Omental fat pad (tissue), 4 donors: ENCODE results near the gene RNF227. TPM values are rescaled to one million over a fixed set of nuclear protein-coding genes. Genes with fewer than 3 reads are reported as not detected.
"Not testable (repeated sequence)": the region's sequence is repeated elsewhere in the genome, so short reads cannot be mapped to it uniquely, and the experiment has no call there.

Experiments
- ATAC-seq: fragments of 150-250 bp; one replicate; pipeline ENCODE4 v1.9.1; 2016; ENCODE audit warnings: mild to moderate bottlenecking, moderate library complexity; ENCODE audit not compliant: low FRiP score
- DNase-seq: peaks from one replicate; pipeline ENCODE4 v3.0.0-alpha.2; 2019; ENCODE audit warnings: low spot score
- total RNA-seq, 4 donors: library from RNA; depleted of rRNA; stranded (reverse); fragments of >200 nt; gene quantifications; one replicate each; pipeline ENCODE4 v1.1.0, GENCODE V29; 2016
- TF ChIP-seq, protein P1 (sequence below), 3 donors: fragments of 450-650 bp; IDR thresholded peaks; one replicate each; pipeline ENCODE4 v1.5.1; 2016 to 2017; ENCODE audit warnings: antibody characterized with exemption in 3 of 3, mild to moderate bottlenecking in 3 of 3, moderate library complexity in 2 of 3

Gene RNF227
- total RNA-seq, 4 donors from 2014 or later = 4.1 to 19.1 (median 9.7) TPM

DNA sequence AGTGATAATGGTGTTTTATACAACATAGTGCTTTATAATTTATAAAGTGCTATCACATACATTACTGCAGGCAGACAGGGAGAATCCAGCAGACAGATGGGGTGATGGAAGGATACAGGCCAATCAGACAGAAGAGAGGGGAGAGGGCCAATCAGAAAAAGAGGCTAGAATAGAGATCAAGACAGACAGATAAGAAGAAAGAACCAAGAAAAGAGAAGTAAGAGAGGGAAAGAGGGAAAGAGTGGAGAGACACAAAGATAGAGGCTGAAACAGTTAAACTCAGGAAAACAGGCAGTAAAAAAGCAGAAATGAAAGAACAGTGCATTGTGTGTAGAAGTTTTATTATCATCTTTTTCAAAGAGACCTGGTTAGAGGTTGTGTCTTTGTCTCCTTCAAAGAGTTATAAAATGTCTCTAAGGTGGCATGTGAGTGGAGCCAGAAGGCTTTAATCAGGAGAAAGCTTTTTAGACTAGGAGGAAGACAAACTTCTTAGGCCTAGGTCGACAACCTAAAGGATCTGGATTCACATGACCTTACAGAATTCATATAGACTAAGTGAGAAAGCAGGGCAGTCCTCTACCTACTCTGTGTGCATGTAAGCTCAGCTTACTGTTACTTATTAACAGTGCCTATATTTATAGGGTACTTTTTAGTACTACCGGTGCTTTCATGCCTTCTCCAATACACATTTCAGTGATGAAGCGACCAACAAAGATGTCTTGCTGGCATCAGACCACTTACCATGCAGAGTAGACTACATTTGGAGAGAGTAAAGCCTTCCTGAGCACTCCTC lies 35.8 kb downstream of the RNF227 start:
- no peak for ATAC-seq
- TF ChIP-seq, protein P1, sequence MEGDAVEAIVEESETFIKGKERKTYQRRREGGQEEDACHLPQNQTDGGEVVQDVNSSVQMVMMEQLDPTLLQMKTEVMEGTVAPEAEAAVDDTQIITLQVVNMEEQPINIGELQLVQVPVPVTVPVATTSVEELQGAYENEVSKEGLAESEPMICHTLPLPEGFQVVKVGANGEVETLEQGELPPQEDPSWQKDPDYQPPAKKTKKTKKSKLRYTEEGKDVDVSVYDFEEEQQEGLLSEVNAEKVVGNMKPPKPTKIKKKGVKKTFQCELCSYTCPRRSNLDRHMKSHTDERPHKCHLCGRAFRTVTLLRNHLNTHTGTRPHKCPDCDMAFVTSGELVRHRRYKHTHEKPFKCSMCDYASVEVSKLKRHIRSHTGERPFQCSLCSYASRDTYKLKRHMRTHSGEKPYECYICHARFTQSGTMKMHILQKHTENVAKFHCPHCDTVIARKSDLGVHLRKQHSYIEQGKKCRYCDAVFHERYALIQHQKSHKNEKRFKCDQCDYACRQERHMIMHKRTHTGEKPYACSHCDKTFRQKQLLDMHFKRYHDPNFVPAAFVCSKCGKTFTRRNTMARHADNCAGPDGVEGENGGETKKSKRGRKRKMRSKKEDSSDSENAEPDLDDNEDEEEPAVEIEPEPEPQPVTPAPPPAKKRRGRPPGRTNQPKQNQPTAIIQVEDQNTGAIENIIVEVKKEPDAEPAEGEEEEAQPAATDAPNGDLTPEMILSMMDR (IDR thresholded peaks at IDR 0.05) = no peak
- no peak for DNase-seq

DNA sequence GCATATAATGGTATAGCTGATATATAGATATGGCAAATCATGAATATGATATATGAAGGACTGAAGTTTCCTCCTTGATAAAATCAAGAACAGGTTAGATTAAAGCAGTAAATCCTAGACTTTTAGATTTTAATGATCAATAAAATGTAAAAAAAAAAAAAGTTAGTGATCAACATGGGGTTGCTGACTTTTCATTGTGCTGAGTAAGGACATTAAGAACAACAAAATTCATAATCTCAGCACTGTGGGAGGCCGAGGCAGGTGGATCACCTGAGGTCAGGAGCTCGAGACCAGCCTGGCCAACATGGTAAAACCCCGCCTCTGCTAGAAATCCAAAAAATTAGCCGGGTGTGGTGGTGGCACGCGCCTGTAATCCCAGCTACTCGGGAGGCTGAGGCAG lies 37.9 kb downstream of the RNF227 start:
- no peak for ATAC-seq
- TF ChIP-seq, protein P1 (IDR thresholded peaks at IDR 0.05) = no peak
- no peak for DNase-seq

DNA sequence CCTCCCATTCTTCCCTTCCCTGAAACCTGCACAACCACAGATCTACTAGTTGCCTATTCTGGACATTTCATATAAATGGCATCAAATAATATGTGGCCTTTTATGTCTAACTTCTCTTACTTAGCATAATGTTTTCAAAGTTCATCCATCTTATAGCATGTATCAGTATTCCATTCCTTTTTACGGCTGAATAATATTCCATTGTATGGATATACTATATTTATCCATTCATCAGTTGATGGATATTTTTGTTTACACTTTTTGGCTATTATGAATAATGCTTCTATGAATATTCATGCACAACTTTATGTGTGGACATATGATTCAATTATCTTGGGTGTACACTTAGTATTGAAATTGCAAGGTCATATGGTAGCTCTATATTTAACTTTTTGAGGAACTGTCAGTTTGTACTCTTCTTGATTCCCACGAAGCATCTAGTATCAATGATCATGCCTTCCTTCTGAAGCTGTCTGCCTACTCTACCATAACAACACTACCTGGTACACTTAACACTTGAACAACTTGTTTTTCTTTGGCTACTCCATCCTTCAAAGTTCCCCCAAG lies 40.2 kb downstream of the RNF227 start:
- DNase-seq (no peak), ATAC-seq (no peak)
- TF ChIP-seq, protein P1 (IDR thresholded peaks at IDR 0.05) = no peak

DNA sequence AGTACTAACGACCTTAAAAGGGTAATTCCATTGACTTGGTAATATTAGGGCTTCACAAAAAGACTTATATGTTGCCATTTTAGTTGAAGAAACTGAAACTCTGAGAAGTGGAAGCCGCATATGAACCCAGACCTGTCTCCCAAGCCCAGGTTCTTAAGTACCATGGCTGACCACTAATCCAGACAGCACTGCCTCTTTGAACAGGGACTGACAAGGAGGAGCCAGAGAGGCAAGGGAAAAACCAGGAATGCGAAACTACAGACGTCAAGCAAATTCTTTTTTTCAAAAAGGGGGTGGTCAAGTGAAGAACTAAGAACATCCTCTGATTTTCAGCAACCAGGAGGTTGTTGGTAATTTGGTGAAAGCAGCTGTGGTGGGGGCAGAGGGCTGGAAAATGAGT lies 43.0 kb downstream of the RNF227 start:
- DNase-seq = no peak

DNA sequence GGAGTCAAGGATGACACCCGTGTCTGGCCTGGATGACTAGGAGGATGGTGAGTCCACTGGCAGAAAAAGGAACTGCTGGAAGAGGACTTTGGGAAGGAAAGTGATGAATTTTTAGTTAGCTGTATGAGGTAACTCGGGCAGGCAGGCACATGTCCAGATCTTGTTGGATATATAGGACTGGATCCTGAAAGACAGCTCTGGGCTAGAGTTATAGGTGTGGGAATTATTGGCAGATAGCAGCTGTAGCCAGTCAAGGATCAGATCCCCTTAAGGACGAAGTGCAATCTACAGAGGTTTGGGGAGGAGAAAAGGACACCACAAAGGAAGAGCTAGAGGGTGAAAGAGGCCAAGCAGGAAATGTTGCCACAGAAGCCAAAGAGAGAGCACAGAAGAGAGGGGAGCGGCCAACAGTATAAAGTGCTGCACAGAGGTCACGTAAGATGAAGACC lies 48.2 kb downstream of the RNF227 start:
- no peak for ATAC-seq
- TF ChIP-seq, protein P1 (IDR thresholded peaks at IDR 0.05) = no peak
- no peak for DNase-seq

More for the DNA sequence above, 43.0 kb downstream of the RNF227 start:
- TF ChIP-seq, protein P1 (IDR thresholded peaks at IDR 0.05) = no peak
- no peak for ATAC-seq

DNA sequence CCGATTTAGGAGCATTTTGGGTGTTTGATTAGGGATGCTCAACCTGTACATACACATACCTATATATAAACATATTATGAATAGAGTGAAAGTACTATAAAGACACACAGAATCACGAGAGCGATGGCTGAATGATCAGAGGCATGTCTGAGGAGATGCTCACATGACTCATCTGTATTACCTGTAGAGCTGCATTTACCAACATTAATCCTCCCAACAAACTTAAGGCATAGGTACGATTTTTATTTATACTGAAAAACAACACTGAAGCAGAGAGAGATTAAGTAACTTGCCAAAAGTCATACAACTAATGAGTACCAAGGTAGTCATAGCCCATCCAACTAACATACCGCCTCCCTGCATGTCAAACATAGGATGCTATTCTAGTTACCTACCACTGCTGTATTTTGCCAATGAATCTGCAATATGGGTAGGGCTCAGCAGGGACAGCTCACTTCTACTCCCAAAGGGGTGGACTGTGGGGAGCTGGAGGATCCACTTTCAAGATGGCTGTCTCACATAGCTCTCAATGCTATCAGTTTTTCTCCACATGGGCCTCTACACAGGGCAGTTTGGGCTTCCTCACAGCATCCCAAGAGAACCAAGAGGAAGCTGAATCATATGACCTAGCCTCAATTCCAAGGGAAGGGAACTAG lies 51.0 kb downstream of the RNF227 start:
- TF ChIP-seq, protein P1 (IDR thresholded peaks at IDR 0.05) = no peak
- no peak for ATAC-seq
- no peak for DNase-seq

DNA sequence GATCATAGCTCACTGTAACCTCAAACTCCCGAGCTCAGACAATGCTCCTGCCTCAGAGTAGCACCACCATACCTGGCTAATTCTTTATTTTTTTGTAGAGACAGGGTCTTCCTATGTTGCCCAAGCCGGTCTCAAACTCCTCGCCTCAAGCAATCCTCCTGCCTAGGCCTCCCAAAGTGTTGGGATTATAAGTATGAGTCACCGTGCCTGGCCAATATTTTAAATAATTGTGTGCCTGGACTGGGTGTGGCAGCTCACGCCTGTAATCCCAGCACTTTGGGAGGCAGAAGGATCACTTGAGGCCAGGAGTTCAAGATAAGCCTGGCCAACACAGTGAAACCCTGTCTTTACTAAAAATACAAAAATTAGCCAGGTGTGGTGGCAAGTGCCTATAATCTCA lies 51.7 kb downstream of the RNF227 start:
- not testable (repeated sequence) for ATAC-seq, DNase-seq
